KG1 (cell line): Measurements from ENCODE around the gene MYEOV.

Experiments
- DNase-seq: peaks from one replicate; lab custom pipeline; 2025; lab: John Stamatoyannopoulos, UW

MYEOV gene

DNA sequence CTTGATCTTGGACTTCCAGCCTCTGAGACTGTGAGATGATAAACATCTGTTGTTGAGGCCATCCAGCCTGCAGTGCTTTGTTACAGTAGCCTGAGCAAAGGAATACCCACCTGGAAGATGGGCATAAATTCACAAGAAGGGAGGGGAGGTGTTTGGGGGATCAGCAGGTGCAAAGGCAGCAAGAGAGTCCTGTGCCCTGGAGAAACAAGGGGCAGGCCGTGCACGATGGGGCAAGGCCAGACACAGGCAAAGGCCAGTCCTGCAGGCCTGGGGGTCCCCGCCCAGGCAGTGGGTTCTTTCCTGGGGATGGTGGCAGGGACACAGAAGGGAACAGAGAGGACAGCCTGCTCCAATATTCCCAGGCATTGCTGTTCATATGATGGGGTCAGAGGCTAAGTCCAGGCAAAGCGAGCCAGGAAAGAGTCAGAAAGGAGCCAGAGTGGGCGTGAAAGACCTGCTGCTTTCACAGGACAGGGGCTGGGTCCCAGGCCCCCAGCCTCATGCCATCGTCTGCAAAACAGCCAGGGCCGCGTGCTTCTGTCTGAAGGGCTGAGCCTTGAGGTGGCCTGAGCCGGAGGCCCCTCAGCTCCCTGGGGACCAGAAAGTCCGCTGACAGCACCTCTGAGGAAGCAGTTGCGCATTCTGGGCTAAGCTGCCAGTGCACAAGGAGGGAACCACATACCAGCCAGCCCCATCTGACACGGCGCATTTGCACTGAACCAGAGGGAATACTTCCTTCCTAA, 48.8 kb downstream of the MYEOV start:
- DNase-seq = no peak

DNA sequence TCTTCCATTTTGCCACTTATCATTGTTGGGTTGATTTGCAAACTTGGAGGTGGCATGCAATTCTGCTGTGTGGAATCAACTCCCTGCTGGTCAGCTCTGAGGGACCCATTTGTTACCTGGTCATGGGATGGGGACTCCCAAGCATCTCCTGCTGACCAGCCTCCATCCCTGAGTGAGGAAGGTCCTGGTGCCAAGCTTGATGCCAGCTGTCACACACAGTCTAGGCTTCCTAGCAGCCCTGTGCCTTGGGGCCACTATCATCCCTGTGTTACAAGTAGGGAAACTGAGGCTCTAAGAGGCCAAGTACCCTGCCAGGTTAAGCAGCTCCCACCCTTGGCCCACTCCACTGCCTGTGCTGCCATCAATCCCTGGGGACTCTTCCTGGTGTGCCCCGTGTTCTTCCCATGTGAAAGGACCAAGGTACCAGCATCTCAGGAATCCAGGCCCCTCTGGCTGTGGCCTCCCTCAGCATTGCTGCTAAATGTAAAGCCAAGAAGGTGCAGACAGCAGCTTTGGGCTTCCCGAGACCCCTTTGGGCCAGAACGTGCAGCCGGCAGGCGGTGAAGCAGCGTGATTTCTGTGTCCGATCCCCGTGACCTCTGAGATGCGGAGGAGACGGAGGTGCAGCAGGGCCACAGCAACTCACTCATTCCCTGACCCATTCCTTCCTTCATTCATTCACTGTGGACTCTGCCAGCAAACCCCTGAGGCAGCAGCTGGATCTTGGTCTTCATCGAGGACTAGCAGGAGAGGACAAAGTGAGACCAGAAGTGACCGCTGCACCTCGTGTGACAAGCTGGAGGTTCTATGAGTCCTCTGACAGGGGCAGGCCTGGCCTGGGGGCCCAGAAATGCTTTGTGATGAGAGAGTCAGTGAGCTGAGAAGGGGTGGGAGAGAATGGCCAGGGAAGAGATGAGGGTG, 49.7 kb downstream of the MYEOV start:
- no peak for DNase-seq

DNA sequence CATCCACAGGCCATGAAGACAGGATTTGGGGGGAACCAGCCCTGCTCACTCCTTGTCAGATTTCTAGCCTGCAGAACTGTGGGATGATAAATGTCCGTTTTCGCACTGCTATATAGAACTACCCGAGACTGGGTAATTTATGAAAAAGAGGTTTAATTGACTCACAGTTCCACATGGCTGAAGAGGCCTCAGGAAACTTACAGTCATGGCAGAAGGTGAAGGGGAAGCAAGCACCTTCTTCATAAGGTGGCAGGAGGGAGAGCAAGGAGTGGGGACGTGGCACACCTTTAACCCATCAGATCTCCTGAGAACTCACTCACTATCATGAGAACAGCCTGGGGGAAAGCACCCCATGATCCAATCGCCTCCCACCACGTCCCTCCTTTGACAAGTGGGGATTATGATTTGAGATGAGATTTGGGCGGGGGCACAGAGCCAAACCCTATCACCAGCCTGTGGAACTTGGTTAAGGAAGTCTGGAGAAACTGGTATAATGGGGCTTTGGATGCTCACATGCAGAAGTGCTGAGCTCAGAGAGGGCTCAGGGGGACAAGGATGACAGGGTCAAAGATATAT, 50.7 kb downstream of the MYEOV start:
- DNase-seq = no peak
